Measurements from ENCODE around the gene PPWD1.

PPWD1 gene

DNA sequence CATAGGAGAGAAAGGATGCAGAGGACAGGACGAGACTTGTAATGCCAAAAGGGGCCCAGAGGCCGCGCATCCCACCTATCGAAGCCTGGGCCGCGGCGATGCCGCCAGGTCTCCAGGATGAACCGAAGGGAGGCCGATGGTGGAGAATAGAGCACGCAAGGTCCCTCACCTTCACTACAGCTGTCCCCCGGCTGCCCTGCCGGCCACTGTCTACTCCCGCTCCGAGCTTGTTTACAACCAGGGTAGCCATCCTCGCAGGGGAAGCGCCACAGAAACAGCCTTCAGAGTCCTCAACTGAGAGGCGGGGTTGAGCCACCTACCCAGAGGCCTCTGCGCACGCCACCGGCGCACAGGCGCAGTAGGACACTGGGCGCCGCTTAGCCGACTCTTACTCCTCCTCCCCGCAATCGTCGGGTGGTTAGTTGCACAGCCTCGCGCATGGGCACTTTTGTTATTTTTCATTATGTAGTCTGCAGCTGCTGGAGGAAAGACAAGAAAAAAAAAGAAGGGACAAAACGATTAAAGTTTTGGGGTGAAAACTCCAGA lies 61.0 kb downstream of the PPWD1 start, which contains the start of gene TRIM23:
TSS of gene TRIM23 (minus strand) at position 309 of the 546 bp plus-strand sequence. CDS start at position 250, 59 bp downstream.
- DNase-seq (ENCODE audit: low read depth) = peak; percentile 90

DNA sequence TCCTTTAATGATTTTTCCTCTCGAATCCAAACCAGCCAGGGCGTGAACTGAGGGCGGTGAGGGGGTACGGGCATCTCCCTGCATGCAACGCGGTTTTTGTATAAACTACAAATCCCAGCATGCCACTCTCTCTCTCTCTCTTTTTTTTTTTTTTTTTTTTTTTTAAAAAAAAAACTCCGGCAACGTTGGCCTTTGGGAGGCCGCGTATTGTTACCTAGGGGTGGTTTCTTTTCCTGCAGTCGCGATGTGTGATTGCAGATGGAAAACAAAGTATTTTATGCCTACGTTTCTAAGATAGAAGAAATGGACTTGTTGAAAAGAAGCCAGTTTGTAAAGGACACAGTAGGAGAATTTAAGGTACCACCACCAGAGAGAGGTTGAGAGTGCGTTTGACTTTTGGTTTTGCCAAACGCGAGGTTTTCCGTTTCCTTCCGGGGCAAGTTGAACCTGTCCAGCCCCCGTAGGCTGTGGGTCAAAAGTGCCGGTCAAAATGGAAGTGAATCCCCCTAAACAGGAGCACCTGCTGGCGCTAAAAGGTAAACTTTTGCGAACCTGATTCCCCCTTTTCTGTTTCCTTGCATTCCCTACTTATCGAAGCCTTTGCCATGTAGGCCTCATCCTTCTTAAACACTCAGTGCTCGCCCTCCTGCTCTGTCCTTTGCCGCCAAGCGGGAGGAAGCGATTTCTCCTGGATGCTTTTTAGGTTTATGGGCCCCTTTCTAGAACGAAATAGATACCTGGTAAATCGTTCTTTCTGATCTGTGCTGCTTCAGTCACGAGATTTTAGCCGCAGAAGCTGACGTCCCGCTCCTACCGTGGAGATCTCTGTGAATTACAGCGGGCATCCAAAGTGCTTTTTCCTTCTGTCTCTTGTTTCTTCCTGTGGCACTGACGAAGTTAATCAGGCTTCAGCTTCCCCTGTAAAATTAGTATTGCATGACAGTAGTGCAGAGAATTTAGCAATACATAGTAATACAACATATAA lies 61.8 kb downstream of the PPWD1 start, which contains the start of the genes SHLD3 and TRAPPC13:
TSS of gene SHLD3 (plus strand) at position 457 of the 985 bp plus-strand sequence. CDS start 4,561 bp downstream, outside the sequence.
TSS of gene TRAPPC13 (plus strand) at position 457 of the 985 bp plus-strand sequence. CDS start at position 491, 34 bp downstream.
- DNase-seq (ENCODE audit: low read depth) = peak; percentile 88

DNA sequence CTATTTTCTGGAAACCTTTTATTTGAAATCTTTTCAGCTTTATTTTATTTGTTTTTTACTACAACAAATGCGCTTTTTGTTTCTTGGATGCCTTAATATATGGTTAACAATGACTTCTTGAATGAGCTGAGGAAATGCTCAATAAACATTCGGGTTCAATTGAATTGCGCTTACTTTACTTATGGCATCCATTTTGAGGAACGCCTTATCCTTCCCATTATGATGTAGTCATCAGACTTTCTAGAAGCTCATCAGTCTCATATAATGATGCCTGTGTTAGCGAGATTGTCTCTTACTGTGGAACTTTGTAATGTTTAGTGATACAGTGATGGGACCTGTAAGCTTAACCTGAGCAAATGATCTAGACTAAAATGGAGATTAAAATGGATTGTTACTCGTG lies 62.6 kb downstream of the PPWD1 start:
- no peak for DNase-seq (ENCODE audit: low read depth)

DNA sequence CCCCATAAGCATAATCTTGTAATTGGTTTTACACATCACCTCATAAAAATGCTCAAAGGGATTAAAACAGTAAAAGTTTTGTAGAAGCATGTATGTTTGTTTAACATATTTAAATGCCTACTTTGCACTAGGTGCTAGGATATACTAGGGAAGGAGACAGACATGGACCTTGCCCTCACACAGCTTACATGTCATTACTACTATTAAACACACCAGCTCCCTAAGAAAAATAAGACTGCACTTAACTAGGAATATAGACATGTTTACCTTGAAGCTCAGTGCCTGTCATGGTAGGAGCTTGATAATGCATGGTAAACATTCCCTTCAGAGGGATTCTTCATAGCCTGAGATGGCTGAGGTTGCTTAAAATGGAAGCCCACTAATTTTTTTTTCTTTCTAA lies 67.9 kb downstream of the PPWD1 start:
- DNase-seq (ENCODE audit: low read depth) = no peak

All from amniotic epithelial cell (primary cell).